Fibroblast of lung (primary cell): Measurements from ENCODE around the gene CARS1. TPM values are rescaled to one million over a fixed set of nuclear protein-coding genes. Genes with fewer than 3 reads are reported as not detected.

Experiments
- DNase-seq, 2 donors: peaks; one replicate each; pipeline versions ENCODE4 v3.0.0 to v3.0.0-alpha.2; 2010; ENCODE audit warnings: low read depth in 2 of 2
- H2AFZ ChIP-seq: 2 replicates; pipeline ENCODE4 v1.5.1; 2012; ENCODE audit warnings: low read length, control low read depth, inconsistent platforms
- H3K27ac ChIP-seq: 2 replicates; pipeline ENCODE4 v1.5.1; 2011; ENCODE audit warnings: low read length, control low read depth; ENCODE audit not compliant: insufficient read depth
- H3K27me3 ChIP-seq: 2 replicates; pipeline ENCODE4 v1.5.1; 2011; ENCODE audit warnings: mild to moderate bottlenecking, low read length; ENCODE audit not compliant: control insufficient read depth, insufficient read depth
- H3K36me3 ChIP-seq: 2 replicates; pipeline ENCODE4 v1.5.1; 2011; ENCODE audit warnings: low read length; ENCODE audit not compliant: control insufficient read depth, insufficient read depth
- H3K4me1 ChIP-seq: 2 replicates; pipeline ENCODE4 v1.5.1; 2011; ENCODE audit warnings: low read length; ENCODE audit not compliant: control insufficient read depth, insufficient read depth; ENCODE audit errors: extremely low read depth
- H3K4me2 ChIP-seq: 2 replicates; pipeline ENCODE4 v1.5.1; 2011; ENCODE audit warnings: low read length, control low read depth; ENCODE audit not compliant: insufficient read depth; ENCODE audit errors: extremely low read depth
- H3K4me3 ChIP-seq, 4 experiments: fragments of 200-600 bp in 1 of 4; sonication (generic) in 1 of 4; replicated peaks in 1 of 4; 2 replicates each; pipeline ENCODE4 v1.5.1; 2011 to 2016; ENCODE audit warnings: low read length in 4 of 4, low read depth in 3 of 4, mild to moderate bottlenecking in 3 of 4, control low read depth in 2 of 4, inconsistent platforms in 1 of 4, mixed read lengths in 1 of 4; ENCODE audit not compliant: insufficient read depth in 1 of 4; ENCODE audit errors: control extremely low read depth in 1 of 4
- H3K79me2 ChIP-seq: 2 replicates; pipeline ENCODE4 v1.5.1; 2012; ENCODE audit warnings: mild to moderate bottlenecking, low read length, inconsistent platforms; ENCODE audit not compliant: control insufficient read depth, insufficient read depth
- H3K9ac ChIP-seq: 2 replicates; pipeline ENCODE4 v1.5.1; 2011; ENCODE audit warnings: mild to moderate bottlenecking, low read length, control low read depth; ENCODE audit not compliant: insufficient read depth
- H3K9me3 ChIP-seq: 2 replicates; pipeline ENCODE4 v1.5.1; 2012; ENCODE audit warnings: low read depth, low read length; ENCODE audit not compliant: control insufficient read depth, insufficient read depth
- H4K20me1 ChIP-seq: 2 replicates; pipeline ENCODE4 v1.5.1; 2011; ENCODE audit warnings: low read length; ENCODE audit not compliant: control insufficient read depth, insufficient read depth; ENCODE audit errors: extremely low read depth
- EZH2 ChIP-seq: IDR thresholded peaks from 2 replicates; pipeline ENCODE4 v1.5.1; 2012; ENCODE audit warnings: low read length, control low read depth, mild to moderate bottlenecking; ENCODE audit errors: missing control alignments
- polyA plus RNA-seq, 2 donors: library from polyadenylated mRNA; depleted of rRNA in 1 of 2; stranded (reverse) in 1 of 2; unstranded in 1 of 2; fragments of >200 nt; gene quantifications; 2 replicates each; pipeline ENCODE4 v1.2.1, GENCODE V29; 2011 to 2012; ENCODE audit warnings: missing spikeins in 1 of 2
- total RNA-seq: library from RNA; depleted of rRNA; stranded (reverse); fragments of >200 nt; gene quantifications from 2 replicates; pipeline ENCODE4 v1.2.1, GENCODE V29; 2014
- TF ChIP-seq, protein P1 (sequence below), 2 donors: IDR thresholded peaks in 1 of 2; conservative IDR thresholded peaks in 1 of 2; 1 replicate in 1 of 2; 2 replicates in 1 of 2; pipeline ENCODE4 v1.5.1; 2011 to 2012; ENCODE audit warnings: low read length in 2 of 2, control low read depth in 1 of 2, inconsistent platforms in 1 of 2, low read depth in 1 of 2, mild to moderate bottlenecking in 1 of 2

The CARS1 gene
- total and polyA plus RNA-seq, 2 donors (not counting 1 experiment from before 2014, with no cell fraction given) = 67.5 to 149 TPM

DNA sequence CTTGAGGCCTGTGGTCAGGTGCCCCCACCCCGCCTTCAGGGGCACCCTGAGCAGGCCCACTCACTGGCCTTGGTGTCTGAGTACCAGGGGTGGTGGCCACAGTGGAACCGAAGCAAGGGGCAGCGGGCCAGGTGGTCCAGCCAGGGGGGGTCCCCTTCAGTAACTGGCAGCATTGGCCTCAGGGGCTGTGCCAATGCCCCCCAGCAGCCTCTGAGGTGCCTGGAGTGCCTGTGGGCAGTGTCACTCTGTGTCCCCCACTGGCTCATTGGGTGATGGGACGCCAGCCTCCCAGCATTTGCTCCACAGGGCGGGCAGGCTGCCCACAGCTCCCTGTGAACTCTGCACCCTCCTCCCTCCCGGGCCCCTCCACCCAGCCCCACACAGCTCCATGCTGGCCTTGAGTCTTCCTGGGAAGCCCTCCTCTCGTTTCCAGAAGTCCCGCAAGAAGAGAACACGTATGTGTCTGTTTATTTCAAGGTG lies 29.5 kb upstream of the CARS1 start:
- Histone ChIP-seq H3K36me3 (peaks cover 13% of the 10 kb centered on the region), H3K4me3 (no peak overlapping the region), H3K27ac (no peak overlapping the region), H3K9me3 (no peaks in the 10 kb centered on the region), H3K4me2 (no peak overlapping the region), H4K20me1 (no peaks in the 10 kb centered on the region), H2AFZ (no peak overlapping the region), H3K4me1 (peaks cover 3% of the 10 kb centered on the region), H3K9ac (no peak overlapping the region), H3K79me2 (no peaks in the 10 kb centered on the region), H3K27me3 (no peaks in the 10 kb centered on the region)
- DNase-seq = no peak
- TF ChIP-seq EZH2 = no peak
- TF ChIP-seq, protein P1, sequence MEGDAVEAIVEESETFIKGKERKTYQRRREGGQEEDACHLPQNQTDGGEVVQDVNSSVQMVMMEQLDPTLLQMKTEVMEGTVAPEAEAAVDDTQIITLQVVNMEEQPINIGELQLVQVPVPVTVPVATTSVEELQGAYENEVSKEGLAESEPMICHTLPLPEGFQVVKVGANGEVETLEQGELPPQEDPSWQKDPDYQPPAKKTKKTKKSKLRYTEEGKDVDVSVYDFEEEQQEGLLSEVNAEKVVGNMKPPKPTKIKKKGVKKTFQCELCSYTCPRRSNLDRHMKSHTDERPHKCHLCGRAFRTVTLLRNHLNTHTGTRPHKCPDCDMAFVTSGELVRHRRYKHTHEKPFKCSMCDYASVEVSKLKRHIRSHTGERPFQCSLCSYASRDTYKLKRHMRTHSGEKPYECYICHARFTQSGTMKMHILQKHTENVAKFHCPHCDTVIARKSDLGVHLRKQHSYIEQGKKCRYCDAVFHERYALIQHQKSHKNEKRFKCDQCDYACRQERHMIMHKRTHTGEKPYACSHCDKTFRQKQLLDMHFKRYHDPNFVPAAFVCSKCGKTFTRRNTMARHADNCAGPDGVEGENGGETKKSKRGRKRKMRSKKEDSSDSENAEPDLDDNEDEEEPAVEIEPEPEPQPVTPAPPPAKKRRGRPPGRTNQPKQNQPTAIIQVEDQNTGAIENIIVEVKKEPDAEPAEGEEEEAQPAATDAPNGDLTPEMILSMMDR (conservative IDR thresholded peaks at IDR 0.05 in 1 of 2, IDR thresholded peaks at IDR 0.05 in 1 of 2; ENCODE audit: low read depth in 1 of 2, low read length in 2 of 2) = no peak

DNA sequence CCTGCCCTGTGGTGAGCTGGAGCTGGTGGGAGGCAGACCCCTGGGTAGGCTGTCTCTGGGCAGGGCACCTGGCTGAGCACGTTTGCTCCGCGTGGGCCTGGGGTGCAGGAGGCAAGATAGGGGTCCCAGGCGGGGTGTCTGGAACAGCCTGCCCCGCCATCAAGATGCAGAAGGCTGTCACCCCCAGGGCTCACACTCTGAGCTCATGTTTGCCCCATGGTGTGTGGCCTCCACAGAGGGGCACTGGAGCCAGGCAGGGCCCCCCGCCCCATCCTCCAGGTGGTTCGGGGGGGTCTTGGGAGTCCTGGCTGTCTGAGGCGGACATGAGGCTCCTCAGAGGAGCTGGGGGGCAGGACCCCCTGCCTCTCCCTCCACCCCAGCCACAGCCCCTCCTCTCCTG lies 28.9 kb upstream of the CARS1 start:
- TF ChIP-seq EZH2 = no peak

DNA sequence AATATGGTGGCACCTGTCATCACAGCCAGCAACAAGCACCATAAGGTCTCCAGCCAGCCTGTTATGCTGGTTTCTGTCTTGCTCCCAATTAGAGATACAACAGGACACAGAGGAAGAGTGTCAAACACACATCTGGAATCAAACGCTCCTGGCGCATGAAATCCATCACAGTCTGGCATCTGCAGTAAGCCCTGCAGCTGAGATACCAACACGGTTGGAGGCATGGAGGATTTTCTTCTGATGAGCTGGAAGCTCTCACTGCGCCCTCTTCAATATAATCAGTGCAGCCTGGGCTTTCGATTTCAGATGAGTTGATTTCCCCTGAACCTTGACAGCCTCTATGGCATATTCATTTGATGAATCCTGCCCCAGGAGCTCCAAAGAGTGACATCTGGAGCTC lies 27.8 kb upstream of the CARS1 start:
- Histone ChIP-seq H3K79me2 (no peaks in the 10 kb centered on the region), H3K4me2 (no peak overlapping the region), H3K9ac (no peak overlapping the region), H2AFZ (no peak overlapping the region), H3K27me3 (no peaks in the 10 kb centered on the region), H3K4me3 (no peak overlapping the region), H3K4me1 (peaks cover 3% of the 10 kb centered on the region), H3K9me3 (no peaks in the 10 kb centered on the region), H3K27ac (no peak overlapping the region), H3K36me3 (peaks cover 6% of the 10 kb centered on the region), H4K20me1 (no peaks in the 10 kb centered on the region)
- DNase-seq = no peak
- TF ChIP-seq EZH2 = no peak
- TF ChIP-seq, protein P1 (conservative IDR thresholded peaks at IDR 0.05 in 1 of 2, IDR thresholded peaks at IDR 0.05 in 1 of 2; ENCODE audit: low read depth in 1 of 2, low read length in 2 of 2) = no peak

More for the DNA sequence above, 28.9 kb upstream of the CARS1 start:
- H3K4me3 ChIP-seq = no peak overlapping the region
- H4K20me1 ChIP-seq = no peaks in the 10 kb centered on the region
- no peaks in the 10 kb centered on the region for H3K79me2 ChIP-seq
- no peak overlapping the region for H3K27ac ChIP-seq
- H3K4me2 ChIP-seq = no peak overlapping the region
- H3K4me1 ChIP-seq = peaks cover 3% of the 10 kb centered on the region
- H3K9ac ChIP-seq = no peak overlapping the region
- no peaks in the 10 kb centered on the region for H3K9me3 ChIP-seq
- no peaks in the 10 kb centered on the region for H3K27me3 ChIP-seq
- no peak for DNase-seq
- H2AFZ ChIP-seq = no peak overlapping the region
- H3K36me3 ChIP-seq = peaks cover 12% of the 10 kb centered on the region
